Choroid plexus epithelial cell (primary cell): ENCODE results near the gene SIGLEC1.
A peak's percentile ranks its signal among the peaks of the same experiment; 100 is the strongest.

ENCODE experiments used
- DNase-seq: peaks from one replicate; pipeline ENCODE4 v3.0.0-alpha.2; 2010; ENCODE audit warnings: low read depth
- H3K4me3 ChIP-seq: 2 replicates; pipeline ENCODE4 v1.5.1; 2011; ENCODE audit warnings: low read depth, mild to moderate bottlenecking, control low read depth, low read length, moderate library complexity
- CTCF ChIP-seq: conservative IDR thresholded peaks from 2 replicates; pipeline ENCODE4 v1.5.1; 2011; ENCODE audit warnings: low read depth, mild to moderate bottlenecking, control low read depth, inconsistent platforms, low read length, moderate library complexity

The SIGLEC1 gene

GRCh38 chr20:3745686-3746173 lies 33.3 kb upstream of the SIGLEC1 start:
- no peak overlapping the region for H3K4me3 ChIP-seq
- no peak for TF ChIP-seq CTCF
- no peak for DNase-seq

- no peak overlapping the region for H3K4me3 ChIP-seq
- peak; percentile 32 for DNase-seq
- no peak for TF ChIP-seq CTCF
Measured at GRCh38 chr20:3744806-3745685, 32.6 kb upstream of the SIGLEC1 start.

- no peak overlapping the region for H3K4me3 ChIP-seq
- DNase-seq, result no peak
- no peak for TF ChIP-seq CTCF
Measured at GRCh38 chr20:3744037-3744436, 31.6 kb upstream of the SIGLEC1 start.

GRCh38 chr20:3743251-3743650 lies 30.9 kb upstream of the SIGLEC1 start:
- no peak for TF ChIP-seq CTCF
- no peak for DNase-seq
- no peak overlapping the region for H3K4me3 ChIP-seq

GRCh38 chr20:3741836-3742458 lies 29.5 kb upstream of the SIGLEC1 start:
- no peak for DNase-seq
- H3K4me3 ChIP-seq, result no peak overlapping the region
- no peak for TF ChIP-seq CTCF

GRCh38 chr20:3740615-3741301 lies 28.4 kb upstream of the SIGLEC1 start:
- H3K4me3 ChIP-seq, result no peak overlapping the region
- no peak for TF ChIP-seq CTCF
- DNase-seq, result no peak
